ENCODE measurements around the gene PBOV1. TPM values are rescaled to one million over a fixed set of nuclear protein-coding genes. Genes with fewer than 3 reads are reported as not detected.

The PBOV1 gene
- polyA plus RNA-seq, 3 donors = not detected

DNA sequence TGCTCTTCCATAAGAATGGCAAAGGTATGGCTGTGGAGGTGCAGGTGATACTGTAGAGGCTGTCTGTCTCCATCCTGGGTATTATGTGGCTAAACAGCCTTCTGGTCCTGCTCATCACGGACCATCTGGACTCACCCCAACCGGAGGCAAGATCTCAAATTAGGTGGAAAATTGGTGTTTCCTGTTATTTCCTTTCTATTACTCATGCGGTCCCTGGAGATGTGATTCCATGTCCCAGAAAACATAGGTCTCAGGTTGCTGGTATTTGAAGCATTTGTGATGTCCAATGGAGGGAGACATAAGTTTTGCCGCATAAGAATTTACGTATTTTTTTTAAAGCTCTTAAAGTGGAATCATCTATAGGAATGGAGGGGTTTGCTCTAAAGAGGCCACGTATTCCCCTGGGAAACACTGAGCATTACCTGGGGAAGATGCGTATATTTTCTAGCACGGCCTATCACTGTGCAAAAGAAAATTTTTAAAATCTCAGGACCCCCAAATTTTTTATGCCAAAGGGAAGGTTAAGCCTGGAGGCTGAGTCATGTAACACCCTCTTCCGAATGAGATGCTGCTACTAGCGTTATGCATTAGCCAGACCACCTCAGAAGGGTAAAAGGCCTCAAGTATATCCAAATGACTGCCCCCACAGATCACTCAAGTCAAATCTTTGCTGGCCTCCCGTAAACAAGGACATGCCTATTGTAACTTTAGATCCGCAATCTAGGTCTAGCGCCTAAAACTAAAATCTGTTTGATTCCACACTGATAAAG is 22.4 kb upstream of the PBOV1 start:
- no peak overlapping the region for H3K27ac ChIP-seq (ENCODE audit: low read depth, low read length)
- 75 to 84% (median 78%) methylated on average over 13 of the region's 13 CpGs for WGBS, 3 donors

- H3K27ac ChIP-seq (ENCODE audit: low read depth, low read length) = no peak overlapping the region
Observed at GRCh38 chr6:138239774-138240173, 21.5 kb upstream of the PBOV1 start.

DNA sequence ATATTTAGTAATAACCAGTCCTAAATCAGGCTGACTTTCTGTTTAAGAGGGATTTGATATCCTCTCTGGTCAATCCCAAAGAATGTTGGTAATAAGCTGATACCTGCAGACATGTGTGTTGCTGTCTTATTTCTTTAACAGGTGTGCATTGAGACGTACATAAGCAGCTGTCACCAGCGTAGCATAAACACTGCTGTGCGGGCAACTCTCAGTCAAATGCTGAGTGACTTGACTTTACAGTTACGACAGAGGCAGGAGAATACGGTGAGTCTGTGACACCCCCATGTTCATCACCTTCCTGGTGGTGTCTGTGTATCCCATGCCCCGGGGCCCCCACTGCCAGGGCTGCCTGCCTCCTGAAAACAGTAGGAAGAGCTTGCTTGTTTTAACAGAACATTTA is 20.1 kb upstream of the PBOV1 start:
- 57 to 90% (median 90%) methylated on average over 6 of the region's 6 CpGs for WGBS, 3 donors
- H3K27ac ChIP-seq (ENCODE audit: low read depth, low read length) = no peak overlapping the region

More at GRCh38 chr6:138239774-138240173, 21.5 kb upstream of the PBOV1 start:
- WGBS, 3 donors = 41 to 91% (median 88%) methylated on average over 1 of the region's 1 CpG

- H3K27ac ChIP-seq (ENCODE audit: low read depth, low read length) = no peak overlapping the region
- WGBS, 3 donors = 94 to 98% (median 95%) methylated on average over 2 of the region's 2 CpGs
Observed at GRCh38 chr6:138237463-138237862, 19.2 kb upstream of the PBOV1 start.

GRCh38 chr6:138235693-138236092 is 17.4 kb upstream of the PBOV1 start:
- 67 to 73% (median 69%) methylated on average over 1 of the region's 1 CpG for WGBS, 3 donors
- no peak overlapping the region for H3K27ac ChIP-seq (ENCODE audit: low read depth, low read length)

DNA sequence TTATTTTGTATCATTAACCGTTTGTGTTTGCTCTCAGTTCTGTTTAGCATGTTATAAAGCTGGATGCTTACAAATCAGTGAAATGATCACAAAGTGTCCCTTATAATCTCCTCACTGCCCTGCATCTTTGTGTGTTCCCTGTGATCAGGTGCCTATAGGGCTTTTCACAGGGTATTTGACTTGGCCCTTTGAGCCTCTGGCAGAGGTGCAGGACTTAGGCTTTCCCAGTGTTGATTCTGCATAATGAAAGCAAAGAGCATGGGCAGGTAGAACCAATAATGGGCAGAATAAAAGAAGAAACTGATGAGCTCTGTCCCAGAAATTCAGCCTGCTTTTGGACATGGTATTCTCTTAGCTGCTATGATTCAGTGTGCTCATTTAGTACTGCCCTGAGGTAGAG is 16.9 kb upstream of the PBOV1 start:
- 63 to 84% (median 78%) methylated on average over 1 of the region's 1 CpG for WGBS, 3 donors
- no peak overlapping the region for H3K27ac ChIP-seq (ENCODE audit: low read depth, low read length)

GRCh38 chr6:138234363-138234762 is 16.1 kb upstream of the PBOV1 start:
- WGBS, 3 donors = 42 to 55% (median 52%) methylated on average over 2 of the region's 2 CpGs
- H3K27ac ChIP-seq (ENCODE audit: low read depth, low read length) = no peak overlapping the region

DNA sequence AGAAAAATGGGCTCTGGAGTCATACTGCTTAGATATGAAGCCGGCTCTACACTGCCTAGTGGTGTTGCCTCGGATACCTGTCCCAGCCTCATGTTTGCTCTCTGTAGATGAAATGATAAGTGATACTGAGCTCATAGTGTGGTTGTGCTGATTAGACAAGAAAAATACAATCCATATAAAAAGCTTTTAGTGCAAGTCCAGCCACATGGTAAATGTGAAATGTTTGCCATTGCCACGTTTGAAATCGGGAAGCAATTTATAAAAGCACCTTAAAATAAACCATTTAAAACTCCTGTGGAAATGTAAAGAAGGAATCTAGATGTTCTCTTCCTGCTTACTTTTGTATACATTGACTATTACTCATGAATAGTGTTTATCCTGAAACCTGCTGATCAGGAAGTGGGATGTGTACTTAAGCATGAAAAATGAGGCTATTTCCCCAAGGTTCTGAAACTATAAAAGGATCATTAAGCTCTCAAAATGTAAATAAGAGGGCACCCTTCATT is 13.1 kb upstream of the PBOV1 start:
- H3K27ac ChIP-seq (ENCODE audit: low read depth, low read length) = no peak overlapping the region
- 22 to 62% (median 60%) methylated on average over 4 of the region's 4 CpGs for WGBS, 3 donors

DNA sequence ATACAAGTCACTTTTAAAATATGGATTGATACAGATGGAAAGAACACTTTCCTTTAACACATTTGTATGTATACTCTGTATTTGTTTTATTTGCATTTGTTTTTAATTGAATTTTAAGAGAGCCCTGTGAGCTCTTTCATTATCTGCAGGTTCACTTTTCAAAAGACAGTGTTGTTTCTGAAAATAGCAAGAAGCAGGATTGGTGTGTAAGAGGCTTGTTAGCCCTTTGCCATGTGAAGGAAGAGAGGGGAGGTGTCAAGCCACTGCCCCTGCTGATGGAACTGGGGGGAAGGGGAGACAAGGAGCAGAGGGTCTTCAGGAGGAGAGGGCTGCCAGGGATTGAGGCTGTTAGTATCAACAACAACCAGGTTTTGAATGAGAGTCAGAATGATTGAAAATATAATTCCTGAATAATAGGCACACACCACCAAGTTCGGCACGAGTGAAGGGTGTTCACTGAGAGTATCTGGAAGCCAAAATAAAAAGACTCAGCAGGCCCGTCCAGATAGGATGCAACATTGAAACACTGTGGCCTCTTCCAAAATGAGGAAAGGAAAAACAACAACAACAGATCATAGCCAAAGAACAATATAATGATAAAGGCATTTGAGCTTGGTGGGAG is 12.6 kb upstream of the PBOV1 start:
- H3K27ac ChIP-seq (ENCODE audit: low read depth, low read length) = no peak overlapping the region
- 28 to 75% (median 60%) methylated on average over 3 of the region's 3 CpGs for WGBS, 3 donors

- no peak overlapping the region for H3K27ac ChIP-seq (ENCODE audit: low read depth, low read length)
Observed at GRCh38 chr6:138230221-138230620, 11.9 kb upstream of the PBOV1 start.

- 85 to 91% (median 86%) methylated on average over 11 of the region's 11 CpGs for WGBS, 3 donors
- H3K27ac ChIP-seq (ENCODE audit: low read depth, low read length) = no peak overlapping the region
Observed at GRCh38 chr6:138229663-138230179, 11.4 kb upstream of the PBOV1 start.

DNA sequence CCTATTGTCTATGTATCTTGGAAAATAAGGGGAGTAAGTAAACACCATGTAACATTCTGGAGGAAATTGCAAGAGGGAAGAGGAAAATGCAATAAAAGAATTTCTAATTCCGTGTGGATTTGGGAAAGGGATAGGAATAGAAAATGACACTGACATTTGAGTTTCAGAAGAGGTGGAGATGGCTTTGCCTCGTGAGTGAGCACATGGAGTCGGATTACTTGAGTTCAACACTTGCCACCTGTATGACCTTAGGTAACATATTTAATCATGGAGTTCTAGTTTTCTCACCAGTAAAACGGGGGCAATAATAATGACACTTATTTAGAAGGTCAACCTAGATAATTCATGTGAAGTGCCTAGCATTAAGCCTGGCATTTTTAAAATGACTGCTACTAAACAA is 10.8 kb upstream of the PBOV1 start:
- no peak overlapping the region for H3K27ac ChIP-seq (ENCODE audit: low read depth, low read length)
- WGBS, 3 donors = 44 to 76% (median 72%) methylated on average over 4 of the region's 4 CpGs

- 32 to 88% (median 87%) methylated on average over 8 of the region's 8 CpGs for WGBS, 3 donors
- H3K27ac ChIP-seq (ENCODE audit: low read depth, low read length) = no peak overlapping the region
Observed at GRCh38 chr6:138227316-138227781, 9.1 kb upstream of the PBOV1 start.

GRCh38 chr6:138226700-138227315 is 8.5 kb upstream of the PBOV1 start:
- H3K27ac ChIP-seq (ENCODE audit: low read depth, low read length) = no peak overlapping the region
- 63 to 87% (median 77%) methylated on average over 4 of the region's 4 CpGs for WGBS, 3 donors

DNA sequence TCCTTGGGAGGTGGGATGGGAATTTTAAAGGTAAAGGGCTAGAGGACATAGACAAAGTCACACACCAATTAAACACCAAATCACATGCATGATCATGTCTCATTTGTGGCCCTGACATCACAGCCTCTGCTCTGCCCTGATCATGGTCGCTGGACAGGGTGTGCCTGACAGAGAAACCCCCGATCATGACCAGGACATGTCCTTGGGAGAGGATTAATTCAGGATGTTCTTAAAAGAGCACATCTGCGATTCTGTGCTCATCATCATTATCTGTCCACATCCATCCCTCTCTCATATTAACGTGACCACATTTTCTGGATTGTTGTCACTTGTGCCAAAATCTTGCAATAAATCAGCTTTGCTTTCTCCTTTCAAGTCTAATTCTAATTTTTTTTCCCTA is 7.7 kb upstream of the PBOV1 start:
- WGBS, 3 donors = 66 to 83% (median 74%) methylated on average over 4 of the region's 4 CpGs
- no peak overlapping the region for H3K27ac ChIP-seq (ENCODE audit: low read depth, low read length)

GRCh38 chr6:138222901-138223546 is 4.7 kb upstream of the PBOV1 start:
- WGBS, 3 donors = 53 to 67% (median 54%) methylated on average over 4 of the region's 4 CpGs
- no peak overlapping the region for H3K27ac ChIP-seq (ENCODE audit: low read depth, low read length)

DNA sequence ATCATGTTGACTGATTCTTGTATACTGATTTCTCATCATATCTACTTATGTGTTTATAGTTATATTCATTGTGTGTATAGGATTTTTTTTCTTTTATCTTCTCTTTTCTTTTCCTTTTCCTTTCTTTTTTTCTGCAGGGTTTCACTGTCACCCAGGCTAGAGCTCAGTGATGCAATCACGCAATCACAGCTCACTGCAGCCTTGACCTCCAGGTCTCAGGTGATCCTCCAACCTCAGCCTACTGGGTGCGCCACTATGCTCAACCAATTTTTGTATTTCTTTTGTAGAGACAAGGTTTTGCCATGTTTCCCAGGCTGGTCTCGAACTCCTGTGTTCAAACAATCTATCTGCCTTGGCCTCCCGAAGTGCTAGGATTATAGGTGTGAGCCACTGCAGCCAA is 1.6 kb upstream of the PBOV1 start:
- no peak overlapping the region for H3K27ac ChIP-seq (ENCODE audit: low read depth, low read length)
- 94 to 98% (median 96%) methylated on average over 4 of the region's 4 CpGs for WGBS, 3 donors

- no peak overlapping the region for H3K27ac ChIP-seq (ENCODE audit: low read depth, low read length)
- WGBS, 3 donors = 75 to 91% (median 90%) methylated on average over 3 of the region's 3 CpGs
Observed at GRCh38 chr6:138219398-138219797, 1.1 kb upstream of the PBOV1 start.

All from adipose tissue (tissue), 3 donors.